K562 (cell line): Measurements from ENCODE around the gene NBEAL2.
"Not testable (repeated sequence)": the region's sequence is repeated elsewhere in the genome, so short reads cannot be mapped to it uniquely, and the experiment has no call there.

Source experiments
- CAMTA2 ChIP-seq: fragments of 250-450 bp; sonication (Bioruptor Pico); conservative IDR thresholded peaks from 2 replicates; pipeline ENCODE4 v1.5.1; 2022
- CTCF ChIP-seq, 3 experiments: IDR thresholded peaks in 2 of 3; conservative IDR thresholded peaks in 1 of 3; 2 replicates each; pipeline ENCODE4 v1.5.1; 2011 to 2012; ENCODE audit warnings: low read length in 3 of 3, mild to moderate bottlenecking in 3 of 3, control low read depth in 2 of 3, improper control_type of control experiment in 1 of 3, inconsistent platforms in 1 of 3, low read depth in 1 of 3, mixed read lengths in 1 of 3, moderate library complexity in 1 of 3; ENCODE audit not compliant: insufficient read depth in 2 of 3
- ELF1 ChIP-seq: fragments of 200-800 bp; sonication (Bioruptor generic); IDR thresholded peaks from 2 replicates; pipeline ENCODE4 v1.6.1; 2016; ENCODE audit warnings: missing genetic modification characterization, missing compliant biosample characterization
- EP300 ChIP-seq: IDR thresholded peaks from 2 replicates; pipeline ENCODE4 v1.6.1; 2012; ENCODE audit warnings: low read length, improper control_type of control experiment
- LEF1 ChIP-seq: fragments of 450-650 bp; IDR thresholded peaks from 2 replicates; pipeline ENCODE4 v1.6.1; 2016; ENCODE audit warnings: mild to moderate bottlenecking
- MIER1 ChIP-seq: fragments of 450-650 bp; IDR thresholded peaks from 2 replicates; pipeline ENCODE4 v1.6.1; 2016; ENCODE audit warnings: antibody characterized with exemption, mild to moderate bottlenecking, low read depth
- MXI1 ChIP-seq: IDR thresholded peaks from 2 replicates; pipeline ENCODE4 v1.6.1; 2011; ENCODE audit warnings: low read depth, mild to moderate bottlenecking, improper control_type of control experiment, low read length
- POLR2G ChIP-seq: fragments of 200-400 bp; formaldehyde crosslinking; IDR thresholded peaks from 2 replicates; pipeline ENCODE4 v1.6.1; 2017; ENCODE audit warnings: low read depth, mild to moderate bottlenecking, antibody characterized with exemption, low read length, moderate library complexity
- RAD21 ChIP-seq, 2 experiments: fragments of 250-450 bp in 1 of 2; fragments of 450-650 bp in 1 of 2; sonication (Bioruptor Pico) in 1 of 2; formaldehyde crosslinking in 1 of 2; IDR thresholded peaks in 1 of 2; conservative IDR thresholded peaks in 1 of 2; 2 replicates each; pipeline versions ENCODE4 v1.4.0 to v1.8.0; 2020 to 2022; ENCODE audit warnings: mild to moderate bottlenecking in 2 of 2, moderate library complexity in 1 of 2
- SIRT6 ChIP-seq: IDR thresholded peaks from one replicate; pipeline ENCODE4 v1.6.1; 2012; ENCODE audit warnings: low read depth, mild to moderate bottlenecking, control low read depth, inconsistent platforms, low read length, moderate library complexity
- TEAD2 ChIP-seq: fragments of 450-650 bp; IDR thresholded peaks from 2 replicates; pipeline ENCODE4 v1.6.1; 2016; ENCODE audit warnings: missing genetic modification characterization, control low read depth, missing compliant biosample characterization
- ZFX ChIP-seq: sonication (generic); formaldehyde crosslinking; IDR thresholded peaks from 2 replicates; pipeline ENCODE4 v1.8.0; 2022; ENCODE audit warnings: mild to moderate bottlenecking, missing genetic modification reagents, moderate library complexity
- TF ChIP-seq, protein P1 (sequence below): sonication (generic); formaldehyde crosslinking; IDR thresholded peaks from 2 replicates; pipeline ENCODE4 v1.5.0; 2020; ENCODE audit warnings: missing genetic modification reagents

- TF ChIP-seq POLR2G; MXI1; CTCF (IDR thresholded peaks at IDR 0.05 in 2 of 3, conservative IDR thresholded peaks at IDR 0.05 in 1 of 3; ENCODE audit: insufficient read depth in 2 of 3, low read depth in 1 of 3, low read length in 3 of 3); MIER1; CAMTA2; ZFX (CRISPR knock-in tag); TEAD2 (tag); RAD21 (CRISPR knock-in tag; conservative IDR thresholded peaks at IDR 0.05 in 1 of 2, IDR thresholded peaks at IDR 0.05 in 1 of 2); ELF1 (tag); SIRT6; LEF1; EP300: not testable (repeated sequence)
- TF ChIP-seq, protein P1, sequence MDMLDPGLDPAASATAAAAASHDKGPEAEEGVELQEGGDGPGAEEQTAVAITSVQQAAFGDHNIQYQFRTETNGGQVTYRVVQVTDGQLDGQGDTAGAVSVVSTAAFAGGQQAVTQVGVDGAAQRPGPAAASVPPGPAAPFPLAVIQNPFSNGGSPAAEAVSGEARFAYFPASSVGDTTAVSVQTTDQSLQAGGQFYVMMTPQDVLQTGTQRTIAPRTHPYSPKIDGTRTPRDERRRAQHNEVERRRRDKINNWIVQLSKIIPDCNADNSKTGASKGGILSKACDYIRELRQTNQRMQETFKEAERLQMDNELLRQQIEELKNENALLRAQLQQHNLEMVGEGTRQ (CRISPR knock-in tag) = not testable (repeated sequence)
Measured at GRCh38 chr3:46964038-46964590, 15.4 kb upstream of the NBEAL2 start.
